A549 (cell line): Measurements from ENCODE around the gene ADGRB2. TPM values are rescaled to one million over a fixed set of nuclear protein-coding genes. Genes with fewer than 3 reads are reported as not detected.

Source experiments
- ATAC-seq, 2 experiments: fragments of 200-7000 bp in 1 of 2; fragments of >200 bp in 1 of 2; cut with Nextera tagmentation in 1 of 2; cut with Tn5 transposase in 1 of 2; 3 replicates each; pipeline versions ENCODE4 v1.8.0 to v1.9.1; 2018 to 2020; ENCODE audit warnings: mild to moderate bottlenecking in 1 of 2, moderate library complexity in 1 of 2
- CTCF ChIA-PET: fragments of 300-600 bp; sonication (Branson Sonifier 250); formaldehyde crosslinking; extraction: SDS; loops from one replicate; lab custom pipeline; 2021; ENCODE audit warnings: antibody characterized with exemption, inconsistent platforms; lab: Yijun Ruan, JAX
- POLR2A ChIA-PET: fragments of 350-600 bp; formaldehyde crosslinking; extraction: SDS; loops from one replicate; lab custom pipeline; 2021; ENCODE audit warnings: antibody characterized with exemption, inconsistent platforms; lab: Yijun Ruan, JAX
- DNase-seq, 2 experiments: peaks; one replicate each; pipeline versions ENCODE4 v3.0.0 to v3.0.0-alpha.2; 2011 to 2016; ENCODE audit warnings: low read depth in 1 of 2, low spot score in 1 of 2
- FAIRE-seq: peaks from 2 replicates; lab custom pipeline; 2011; peaks lifted over from hg19 to GRCh38; lab: Jason Lieb, UNC
- H3K27ac ChIP-seq, 2 experiments: fragments of >200 bp; sonication (Bioruptor Twin); formaldehyde crosslinking; 3 replicates each; pipeline ENCODE4 v1.5.1; 2016 to 2017
- H3K4me1 ChIP-seq: fragments of >200 bp; sonication (Bioruptor Twin); formaldehyde crosslinking; 3 replicates; pipeline ENCODE4 v1.6.1; 2016
- H3K4me2 ChIP-seq: fragments of >200 bp; sonication (Bioruptor Twin); formaldehyde crosslinking; 3 replicates; pipeline ENCODE4 v1.6.1; 2016
- H3K4me3 ChIP-seq: fragments of >200 bp; sonication (Bioruptor Twin); formaldehyde crosslinking; 3 replicates; pipeline ENCODE4 v1.5.1; 2016
- H3K9me3 ChIP-seq: fragments of >200 bp; sonication (Bioruptor Twin); formaldehyde crosslinking; 3 replicates; pipeline ENCODE4 v1.6.1; 2016
- BCL3 ChIP-seq: fragments of >200 bp; sonication (Bioruptor Twin); formaldehyde crosslinking; IDR thresholded peaks from 3 replicates; pipeline ENCODE4 v1.6.1; 2016
- CBX2 ChIP-seq: fragments of 200-600 bp; sonication (generic); IDR thresholded peaks from 2 replicates; pipeline ENCODE4 v1.6.1; 2016; ENCODE audit warnings: low read depth, mild to moderate bottlenecking, borderline replicate concordance
- CEBPB ChIP-seq, 2 experiments: fragments of >200 bp in 1 of 2; sonication (Bioruptor Twin) in 1 of 2; formaldehyde crosslinking in 1 of 2; IDR thresholded peaks; 2 replicates each; pipeline ENCODE4 v1.6.1; 2012 to 2016
- CHD2 ChIP-seq: fragments of 150-350 bp; IDR thresholded peaks from 2 replicates; pipeline ENCODE4 v1.6.1; 2014; ENCODE audit warnings: low read length; ENCODE audit not compliant: partially characterized antibody
- CTCF ChIP-seq: fragments of >200 bp; sonication (Bioruptor Twin); formaldehyde crosslinking; IDR thresholded peaks from 3 replicates; pipeline ENCODE4 v1.5.1; 2016
- EHF ChIP-seq: fragments of 250-450 bp; sonication (Bioruptor Pico); IDR thresholded peaks from 2 replicates; pipeline ENCODE4 v1.5.0; 2020; ENCODE audit warnings: mild to moderate bottlenecking
- EHMT2 ChIP-seq: fragments of 200-600 bp; sonication (generic); IDR thresholded peaks from 2 replicates; pipeline ENCODE4 v1.6.1; 2016; ENCODE audit warnings: antibody characterized with exemption, low read depth, mild to moderate bottlenecking, moderate library complexity
- ELK1 ChIP-seq: fragments of 150-350 bp; IDR thresholded peaks from 2 replicates; pipeline ENCODE4 v1.6.1; 2014; ENCODE audit warnings: low read depth, mild to moderate bottlenecking, low read length
- FOSB ChIP-seq: fragments of 250-450 bp; sonication (Bioruptor Pico); IDR thresholded peaks from 2 replicates; pipeline ENCODE4 v1.5.0; 2020; ENCODE audit warnings: mild to moderate bottlenecking, moderate library complexity
- HOXB13 ChIP-seq: fragments of 250-450 bp; sonication (Bioruptor Pico); IDR thresholded peaks from 2 replicates; pipeline ENCODE4 v1.5.0; 2020; ENCODE audit warnings: low read depth, mild to moderate bottlenecking, moderate library complexity
- HOXB5 ChIP-seq: fragments of 250-450 bp; sonication (Bioruptor Pico); IDR thresholded peaks from 2 replicates; pipeline ENCODE4 v1.5.0; 2020; ENCODE audit warnings: mild to moderate bottlenecking, moderate library complexity
- KDM5A ChIP-seq: fragments of 200-600 bp; sonication (generic); IDR thresholded peaks from 2 replicates; pipeline ENCODE4 v1.6.1; 2016; ENCODE audit warnings: antibody characterized with exemption, mild to moderate bottlenecking
- MAFK ChIP-seq: fragments of 450-650 bp; IDR thresholded peaks from 2 replicates; pipeline ENCODE4 v1.6.1; 2014; ENCODE audit not compliant: partially characterized antibody
- MAX ChIP-seq: IDR thresholded peaks from 2 replicates; pipeline ENCODE4 v1.6.1; 2012
- MAZ ChIP-seq: fragments of 150-350 bp; IDR thresholded peaks from 2 replicates; pipeline ENCODE4 v1.6.1; 2014; ENCODE audit warnings: antibody characterized with exemption, low read depth, low read length, borderline replicate concordance
- MYC ChIP-seq: IDR thresholded peaks from 2 replicates; pipeline ENCODE4 v1.6.1; 2012; ENCODE audit warnings: mild to moderate bottlenecking, inconsistent platforms, low read length, improper control_type of control experiment, borderline replicate concordance
- PHF8 ChIP-seq: fragments of 200-600 bp; sonication (generic); IDR thresholded peaks from 2 replicates; pipeline ENCODE4 v1.6.1; 2016; ENCODE audit warnings: low read depth, mild to moderate bottlenecking, antibody characterized with exemption, moderate library complexity, borderline replicate concordance
- POLR2A ChIP-seq: IDR thresholded peaks from 2 replicates; pipeline ENCODE4 v1.6.1; 2012; ENCODE audit warnings: mild to moderate bottlenecking, low read length
- RAD21 ChIP-seq, 2 experiments: fragments of >200 bp in 1 of 2; sonication (Bioruptor Twin) in 1 of 2; formaldehyde crosslinking in 1 of 2; IDR thresholded peaks in 1 of 2; conservative IDR thresholded peaks in 1 of 2; 2 replicates in 1 of 2; 3 replicates in 1 of 2; pipeline ENCODE4 v1.6.1; 2012 to 2018; ENCODE audit warnings: inconsistent platforms in 1 of 2
- RCOR1 ChIP-seq: fragments of 150-350 bp; IDR thresholded peaks from 2 replicates; pipeline ENCODE4 v1.6.1; 2014; ENCODE audit warnings: antibody characterized with exemption, low read length, low read depth
- RNF2 ChIP-seq: fragments of 200-600 bp; sonication (generic); IDR thresholded peaks from 2 replicates; pipeline ENCODE4 v1.6.1; 2016; ENCODE audit warnings: low read depth, mild to moderate bottlenecking, antibody characterized with exemption, moderate library complexity, borderline replicate concordance
- SMC3 ChIP-seq: fragments of >200 bp; sonication (Bioruptor Twin); formaldehyde crosslinking; IDR thresholded peaks from 3 replicates; pipeline ENCODE4 v1.6.1; 2018; ENCODE audit warnings: inconsistent platforms
- TP53 ChIP-seq: fragments of 250-450 bp; sonication (Bioruptor Pico); IDR thresholded peaks from 2 replicates; pipeline ENCODE4 v1.5.0; 2021; ENCODE audit warnings: mild to moderate bottlenecking, moderate library complexity
- ZC3H11A ChIP-seq: fragments of 450-650 bp; IDR thresholded peaks from 2 replicates; pipeline ENCODE4 v1.6.1; 2014; ENCODE audit warnings: antibody characterized with exemption, mild to moderate bottlenecking
- ZFP36 ChIP-seq: fragments of 450-650 bp; IDR thresholded peaks from 2 replicates; pipeline ENCODE4 v1.6.1; 2014; ENCODE audit warnings: borderline replicate concordance; ENCODE audit not compliant: partially characterized antibody
- ZNF302 ChIP-seq: fragments of 250-450 bp; sonication (Bioruptor Pico); IDR thresholded peaks from 2 replicates; pipeline ENCODE4 v1.9.0; 2021; ENCODE audit warnings: inconsistent platforms, mild to moderate bottlenecking, moderate library complexity
- WGBS: methylation state at CpG from one replicate; pipeline ENCODE4 v1.1.6; 2017; ENCODE audit errors: missing lambda C conversion rate; 5-methylcytosine and 5-hydroxymethylcytosine counted together
- polyA plus RNA-seq, 4 experiments: library from polyadenylated mRNA; depleted of rRNA in 3 of 4; stranded (reverse); fragments of >200 nt; fragmentation: RNase III in 1 of 4; extraction: RNeasy Plus Mini Kit Qiagen cat#74134 plus additional on column Dnase treatment in 1 of 4; gene quantifications; 2 replicates in 3 of 4; 3 replicates in 1 of 4; pipeline ENCODE4 v1.2.3, GENCODE V29; 2011 to 2017
- TF ChIP-seq, protein P1 (sequence below): IDR thresholded peaks from 2 replicates; pipeline ENCODE4 v1.6.1; 2012

The ADGRB2 gene
- polyA plus RNA-seq, 2 of the 4 experiments (the other 2 are of a cell fraction) = 2.3 to 6.6 TPM

GRCh38 chr1:31705080-31705866 is 58.9 kb downstream of the ADGRB2 start (continued):
- no peak for TF ChIP-seq RNF2
- TF ChIP-seq, protein P1, sequence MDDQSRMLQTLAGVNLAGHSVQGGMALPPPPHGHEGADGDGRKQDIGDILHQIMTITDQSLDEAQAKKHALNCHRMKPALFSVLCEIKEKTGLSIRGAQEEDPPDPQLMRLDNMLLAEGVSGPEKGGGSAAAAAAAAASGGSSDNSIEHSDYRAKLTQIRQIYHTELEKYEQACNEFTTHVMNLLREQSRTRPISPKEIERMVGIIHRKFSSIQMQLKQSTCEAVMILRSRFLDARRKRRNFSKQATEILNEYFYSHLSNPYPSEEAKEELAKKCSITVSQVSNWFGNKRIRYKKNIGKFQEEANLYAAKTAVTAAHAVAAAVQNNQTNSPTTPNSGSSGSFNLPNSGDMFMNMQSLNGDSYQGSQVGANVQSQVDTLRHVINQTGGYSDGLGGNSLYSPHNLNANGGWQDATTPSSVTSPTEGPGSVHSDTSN = no peak
- TF ChIP-seq CBX2 = no peak
- no peak for TF ChIP-seq POLR2A
- no peak for TF ChIP-seq EHF (CRISPR knock-in tag)
- no peak for TF ChIP-seq ELK1
- TF ChIP-seq CHD2 = no peak
- TF ChIP-seq CTCF = no peak; the same call in 2 of the 3 replicates
- TF ChIP-seq FOSB = no peak

DNA sequence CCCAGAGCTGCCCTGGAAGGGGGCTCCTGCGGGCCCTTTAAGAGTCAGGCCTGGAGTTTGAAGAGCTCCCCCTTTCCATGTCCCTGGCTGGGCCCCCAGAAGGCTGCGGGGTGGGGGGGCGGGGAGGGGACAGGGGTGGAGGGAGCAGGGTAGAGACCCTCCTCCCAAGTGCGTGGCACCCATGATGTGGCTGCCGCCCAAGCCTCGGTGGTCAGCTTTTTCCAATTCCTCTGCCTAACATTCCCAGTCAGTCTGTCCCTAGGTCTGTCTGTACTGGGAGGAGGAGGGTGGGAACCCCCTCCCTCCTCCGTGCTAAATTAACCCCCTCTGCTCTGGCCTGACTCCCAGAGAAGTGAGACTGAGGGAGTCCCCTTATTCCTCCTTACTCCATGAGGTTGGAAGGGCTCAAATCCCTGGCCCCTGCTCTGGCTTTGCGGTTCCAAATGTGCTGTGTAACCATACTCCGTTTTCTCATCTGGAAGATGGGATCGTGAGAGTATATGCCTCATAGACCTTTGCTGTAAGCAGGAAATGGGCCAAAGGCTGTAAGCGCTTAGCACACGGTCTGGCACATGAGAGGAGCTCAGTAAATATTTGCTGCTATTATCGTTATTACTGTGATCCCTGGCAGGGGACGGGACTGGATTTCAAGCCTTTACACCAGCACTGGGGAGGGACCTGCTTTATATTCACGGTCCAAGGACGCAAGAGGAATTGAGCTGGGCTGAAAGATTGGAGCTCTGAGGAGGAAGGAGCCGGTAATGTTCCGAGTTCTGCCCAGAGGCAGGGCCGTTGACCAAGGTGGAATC is 59.7 kb downstream of the ADGRB2 start:
- ChIA-PET POLR2A (interaction anchor here (0.8 kb wide), 1 partner anchor 10 kb away, joined by 3 read pairs; no protein-coding TSS in a partner anchor), CTCF (interaction anchor here (0.7 to 8.9 kb wide), 14 partner anchors 9 to 260 kb away, joined by 3 to 112 read pairs (median 4); no protein-coding TSS in a partner anchor)
- 64% methylated on average over 16 of the region's 19 CpGs for WGBS
- TF ChIP-seq MYC (no peak), ZNF302 (CRISPR knock-in tag) (no peak), PHF8 (no peak), KDM5A (no peak), SMC3 (no peak), HOXB13 (CRISPR knock-in tag) (no peak), MAX (no peak), HOXB5 (CRISPR knock-in tag) (no peak), TP53 (CRISPR knock-in tag) (no peak), CEBPB (IDR thresholded peaks at IDR 0.05) (no peak), MAFK (no peak), BCL3 (no peak), MAZ (no peak), EHMT2 (no peak), ZC3H11A (no peak), ZFP36 (no peak), CBX2 (no peak), RAD21 (conservative IDR thresholded peaks at IDR 0.05 in 1 of 2, IDR thresholded peaks at IDR 0.05 in 1 of 2) (no peak), FOSB (no peak), RCOR1 (no peak)
- peaks cover 63% of the 10 kb centered on the region for H3K4me1 ChIP-seq
- FAIRE-seq (no peak), DNase-seq (no peak), ATAC-seq (no peak)
- no peaks in the 10 kb centered on the region for H3K9me3 ChIP-seq
- peak overlapping the region; percentile 56 to 95 for H3K27ac ChIP-seq
- 0 out of 3 replicates have a peak overlapping the region, but pooled peaks have one; percentile 10 for H3K4me2 ChIP-seq
- no peak overlapping the region for H3K4me3 ChIP-seq
